GM19455 (cell line): ENCODE measurements around the gene SERPINE3.

Experiments used
- ATAC-seq: cut with Tn5 transposase; IDR thresholded peaks from one replicate; pipeline ENCODE4 v1.9.1; 2021; ENCODE audit not compliant: unreplicated experiment

Gene SERPINE3

DNA sequence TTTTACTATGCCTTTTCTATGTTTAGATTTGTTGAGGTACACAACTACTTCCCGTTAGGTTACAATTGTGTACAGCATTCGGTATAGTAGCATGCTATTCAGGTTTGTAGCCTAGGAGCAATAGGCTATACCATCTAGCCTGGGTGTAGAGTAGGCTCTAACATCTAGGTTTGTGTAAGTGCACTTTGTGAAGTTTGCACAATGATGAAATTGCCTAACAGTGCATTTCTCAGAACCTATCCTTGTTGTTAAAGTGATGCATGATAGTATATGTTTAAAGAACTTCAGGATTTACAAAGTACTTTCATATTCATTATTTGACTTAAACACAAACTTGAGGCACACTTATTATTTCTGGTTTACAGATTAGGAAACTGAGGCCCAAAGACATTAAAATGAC, 11.5 kb upstream of the SERPINE3 start:
- no peak for ATAC-seq

DNA sequence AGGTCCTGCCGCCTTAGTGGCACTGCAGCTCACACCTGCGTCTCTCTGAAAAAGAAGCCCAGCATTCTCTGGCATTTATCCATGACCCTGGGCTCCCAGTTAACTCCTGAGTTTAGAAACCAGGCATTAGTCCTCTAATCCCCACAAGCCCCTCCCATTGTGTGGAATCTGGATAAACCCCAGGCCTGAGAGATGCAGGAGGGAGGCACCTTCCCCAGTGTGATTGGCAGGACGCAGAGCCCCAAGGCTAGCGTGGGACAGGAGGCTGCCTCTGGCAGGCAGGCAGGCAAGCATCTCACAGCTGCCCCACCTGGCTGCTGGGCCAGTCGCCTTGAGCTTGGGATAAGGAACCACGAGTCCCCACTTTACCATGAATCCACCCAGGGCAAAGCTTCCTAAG, 11.0 kb upstream of the SERPINE3 start:
- ATAC-seq = no peak

DNA sequence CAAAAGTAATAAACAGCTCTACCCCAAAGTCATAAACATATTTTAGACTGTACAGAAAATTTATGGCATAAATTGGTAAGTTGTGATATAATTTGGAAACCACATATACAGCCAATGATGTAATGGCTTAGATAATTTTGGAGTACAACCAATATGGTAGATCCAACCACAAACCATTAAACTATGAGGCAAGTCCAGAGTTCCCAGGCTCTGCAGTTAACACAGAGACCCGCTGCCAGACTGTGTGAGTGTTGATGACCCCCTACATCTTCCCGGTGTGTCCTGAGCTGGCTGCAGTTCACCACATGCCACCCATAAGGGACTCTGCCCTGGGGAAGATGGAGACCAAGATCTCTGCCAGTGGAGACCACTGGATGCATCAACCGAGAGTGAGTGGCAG, 9.9 kb upstream of the SERPINE3 start:
- ATAC-seq = no peak

DNA sequence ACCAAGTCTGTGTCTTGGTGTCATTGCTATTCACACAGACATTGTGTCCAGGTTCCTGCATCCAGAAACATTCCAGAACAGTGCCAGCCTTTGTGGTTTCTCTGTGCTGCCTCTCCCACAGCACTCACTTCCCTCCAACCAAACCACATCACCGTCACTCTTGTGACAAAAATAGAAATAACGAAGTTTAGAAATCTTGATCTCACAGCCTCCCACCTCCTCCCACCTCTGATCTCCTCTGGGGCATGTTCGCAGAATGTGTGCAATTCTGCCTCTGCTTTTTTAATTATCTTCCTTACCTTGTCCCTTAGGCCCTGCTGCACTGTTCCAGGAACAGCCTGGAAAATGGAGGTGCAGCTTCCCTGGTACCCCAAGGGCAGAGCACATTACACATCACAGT, 8.7 kb upstream of the SERPINE3 start:
- ATAC-seq = no peak

DNA sequence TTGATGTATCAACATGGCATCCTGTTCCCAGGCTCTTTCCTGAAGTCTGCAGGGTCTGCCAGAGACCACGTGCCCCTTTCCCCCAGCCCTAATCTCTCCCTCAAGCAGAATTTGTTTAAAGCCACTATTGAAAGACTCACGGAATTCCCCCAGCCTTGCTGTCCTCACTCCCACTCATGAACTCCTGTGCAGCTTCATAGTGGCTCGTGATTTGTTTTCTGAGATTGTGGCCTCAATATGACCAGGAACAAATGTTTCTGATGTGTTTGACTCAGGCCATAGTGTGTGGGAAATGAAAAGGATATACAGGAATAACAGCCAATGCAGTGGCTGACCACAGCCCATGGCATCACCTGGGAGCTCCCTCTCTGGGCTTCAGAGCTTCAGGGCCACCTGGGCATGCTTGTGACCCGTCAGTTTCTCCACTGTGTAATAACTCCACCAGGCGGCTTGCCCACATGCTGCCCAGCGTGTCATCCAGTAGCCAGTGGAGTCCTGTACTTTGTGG, 8.1 kb upstream of the SERPINE3 start:
- ATAC-seq = no peak

DNA sequence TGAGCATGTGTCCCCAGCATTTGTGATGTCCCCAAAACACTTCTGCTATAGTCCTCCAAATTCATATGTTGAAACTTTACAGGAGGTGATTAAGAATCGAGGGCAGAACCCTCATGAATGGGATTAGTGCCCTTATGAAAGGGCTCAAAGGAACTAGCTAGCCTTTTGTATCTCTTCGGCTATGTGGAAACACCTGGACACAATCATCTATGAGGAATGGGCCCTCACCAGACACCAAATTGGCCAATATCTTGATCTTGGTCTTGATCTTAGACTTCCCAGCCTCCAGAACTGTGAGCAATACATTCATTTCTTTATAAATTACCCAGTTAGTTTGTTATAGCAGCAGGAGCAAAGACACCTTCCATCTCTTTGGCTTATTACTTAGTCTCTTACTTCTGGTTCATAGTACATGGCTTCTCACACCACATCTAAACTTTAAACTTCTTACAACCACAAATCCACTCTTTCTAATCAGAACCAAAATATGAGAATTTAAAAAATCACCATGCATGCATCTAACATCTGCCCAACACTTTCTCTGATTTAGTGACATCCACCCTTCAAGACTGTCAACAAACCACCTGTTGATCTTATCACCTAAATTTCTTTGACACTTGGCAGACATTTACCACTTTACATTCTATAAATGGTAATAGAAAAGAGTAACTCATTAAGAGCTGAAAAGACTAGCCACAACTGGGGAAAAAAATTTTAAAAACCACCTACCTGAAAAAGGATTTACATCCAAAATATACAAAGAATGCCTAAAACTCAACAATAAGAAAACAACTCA, 6.7 kb upstream of the SERPINE3 start:
- ATAC-seq = no peak

DNA sequence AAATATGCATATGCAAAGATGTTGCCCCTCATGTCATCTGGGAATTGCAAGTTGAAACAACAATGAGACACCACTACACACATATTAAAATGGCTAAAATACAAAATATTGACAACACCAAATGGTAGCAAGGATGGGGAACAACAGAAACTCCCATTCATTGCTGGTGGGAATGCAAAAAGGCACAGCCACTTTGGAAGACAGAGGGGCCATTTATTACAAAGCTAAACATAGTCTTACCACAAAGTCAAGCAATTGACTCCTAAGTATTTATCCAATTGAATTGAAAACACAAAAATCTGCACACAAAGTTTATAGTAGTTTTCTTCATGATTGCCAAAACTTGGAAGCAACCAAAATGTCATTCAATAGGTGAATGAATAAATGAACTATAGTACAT, 6.1 kb upstream of the SERPINE3 start:
- no peak for ATAC-seq

DNA sequence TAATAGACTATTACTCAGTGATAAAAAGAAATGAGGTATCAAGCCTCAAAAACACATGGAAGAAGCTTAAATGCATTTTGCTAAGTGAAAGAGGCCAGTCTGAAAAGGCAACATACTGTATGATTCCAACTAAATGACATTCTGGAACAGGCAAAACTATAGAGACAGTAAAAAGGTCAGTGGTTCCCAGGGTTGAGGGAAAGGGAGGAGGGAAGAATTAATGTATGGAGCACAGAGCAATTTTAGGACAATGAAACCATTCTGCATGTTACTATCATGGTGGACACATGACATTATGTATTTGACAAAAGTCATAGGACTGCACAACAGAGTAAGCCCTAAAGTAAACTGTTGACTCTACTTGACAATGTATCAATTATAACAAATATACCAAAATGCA, 5.7 kb upstream of the SERPINE3 start:
- no peak for ATAC-seq

DNA sequence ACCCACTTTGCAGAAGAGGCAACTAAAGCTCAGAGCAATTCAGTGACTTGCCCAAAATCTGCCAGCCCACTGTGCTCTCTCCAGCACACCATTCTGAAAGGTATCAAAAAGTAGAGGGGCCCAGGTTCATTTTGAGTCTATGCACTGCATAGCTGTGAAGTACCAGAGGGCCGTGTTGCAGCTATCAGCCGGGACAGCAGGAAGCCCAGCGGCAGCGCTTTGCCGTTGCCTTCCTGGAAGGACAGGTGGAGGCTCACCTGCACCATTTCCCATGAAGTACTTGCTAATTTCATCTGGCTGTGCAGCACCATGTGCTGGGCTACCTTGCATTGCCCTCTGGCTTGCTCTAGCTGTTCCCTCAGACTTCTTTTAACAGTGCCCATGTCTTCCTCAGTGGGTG, 2.7 kb upstream of the SERPINE3 start:
- no peak for ATAC-seq

DNA sequence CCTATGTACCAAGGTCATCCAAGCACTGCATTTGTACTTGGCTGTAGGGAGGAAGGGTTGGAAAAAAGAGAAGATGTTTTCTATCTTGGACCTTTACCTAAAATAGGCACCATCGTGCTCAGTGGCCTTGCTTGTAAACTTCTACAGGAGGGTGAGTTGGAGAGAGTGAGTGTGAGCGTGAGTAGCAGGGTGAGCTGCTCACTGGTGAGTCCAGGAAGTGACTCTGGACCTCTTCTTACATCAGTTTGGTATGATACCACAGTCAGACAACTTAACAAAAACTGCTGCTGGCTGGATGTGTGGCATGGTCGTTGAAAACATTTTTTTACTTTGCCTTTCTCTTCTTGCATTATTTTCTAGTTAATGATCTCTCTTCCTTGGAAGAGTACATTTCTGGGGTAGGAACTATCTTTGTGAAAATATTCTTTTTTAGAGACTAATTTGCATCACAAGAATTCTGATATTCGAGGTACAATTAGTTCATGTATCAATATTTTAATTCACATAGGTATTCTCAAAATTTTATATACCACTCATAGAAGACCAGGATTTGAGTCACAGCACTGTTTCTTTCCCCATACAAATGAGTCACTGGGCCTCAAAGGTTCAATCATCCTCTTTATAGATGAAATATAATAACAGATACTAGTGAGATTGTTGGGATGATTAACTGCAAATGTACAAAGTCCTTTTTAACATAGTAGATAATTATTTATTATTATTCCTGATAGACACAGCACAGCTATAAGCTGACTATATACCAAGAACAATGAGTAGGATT, 651 bp downstream of the SERPINE3 start:
- no peak for ATAC-seq

DNA sequence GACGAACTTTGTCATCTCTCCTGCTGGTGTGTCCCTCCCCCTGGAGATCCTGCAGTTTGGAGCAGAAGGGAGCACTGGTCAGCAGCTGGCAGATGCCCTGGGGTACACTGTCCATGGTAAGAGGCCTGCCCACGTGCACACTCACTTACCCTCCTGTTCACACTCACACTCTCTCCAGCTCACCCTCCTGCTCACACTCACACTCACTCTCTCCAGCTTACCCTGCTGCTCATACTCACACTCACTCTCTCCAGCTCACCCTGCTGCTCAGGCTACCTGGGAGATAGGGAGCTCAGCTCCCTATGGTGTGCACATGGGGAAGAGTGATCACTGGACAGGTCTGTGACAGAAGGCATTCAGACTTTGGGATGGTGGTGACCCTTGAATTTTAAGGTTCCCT, 1.7 kb downstream of the SERPINE3 start:
- no peak for ATAC-seq

DNA sequence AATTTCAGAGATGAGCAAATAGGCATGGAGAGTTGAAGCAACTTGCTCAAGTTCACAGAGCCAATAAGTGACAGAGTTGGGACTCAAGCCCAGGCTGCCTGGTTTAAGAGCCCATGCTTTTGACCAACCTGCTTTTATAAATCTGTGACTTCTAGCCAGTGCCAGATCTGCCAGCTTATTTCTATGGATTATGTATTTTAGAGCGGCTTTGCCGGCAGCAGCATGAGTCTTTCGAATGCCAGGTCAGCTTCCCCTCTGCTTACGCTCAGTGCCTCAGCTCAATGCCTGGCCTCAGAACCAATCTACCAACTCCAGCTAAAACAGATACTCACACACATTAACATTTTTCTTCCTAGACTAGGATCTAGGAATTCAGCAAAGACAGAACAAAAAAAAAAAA, 2.3 kb downstream of the SERPINE3 start:
- no peak for ATAC-seq

DNA sequence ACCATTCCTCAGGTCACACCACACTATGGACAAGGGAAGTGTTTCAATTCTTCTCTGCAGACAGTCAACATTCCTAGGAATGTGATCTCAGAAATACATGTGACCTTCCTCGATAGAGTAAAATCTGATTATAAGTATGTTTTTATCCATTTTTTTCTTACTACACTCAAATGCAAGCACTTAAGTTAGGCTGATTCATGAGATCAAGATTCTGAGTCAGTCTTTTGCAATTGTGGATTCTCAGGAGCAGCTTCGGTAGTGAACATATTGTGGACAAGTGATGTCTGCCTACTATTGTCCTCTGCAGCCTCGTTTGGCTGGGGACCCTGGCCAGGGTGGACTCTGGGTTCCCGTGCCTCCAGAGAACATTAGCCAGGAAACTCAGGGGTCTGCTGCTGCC, 3.2 kb downstream of the SERPINE3 start:
- no peak for ATAC-seq

DNA sequence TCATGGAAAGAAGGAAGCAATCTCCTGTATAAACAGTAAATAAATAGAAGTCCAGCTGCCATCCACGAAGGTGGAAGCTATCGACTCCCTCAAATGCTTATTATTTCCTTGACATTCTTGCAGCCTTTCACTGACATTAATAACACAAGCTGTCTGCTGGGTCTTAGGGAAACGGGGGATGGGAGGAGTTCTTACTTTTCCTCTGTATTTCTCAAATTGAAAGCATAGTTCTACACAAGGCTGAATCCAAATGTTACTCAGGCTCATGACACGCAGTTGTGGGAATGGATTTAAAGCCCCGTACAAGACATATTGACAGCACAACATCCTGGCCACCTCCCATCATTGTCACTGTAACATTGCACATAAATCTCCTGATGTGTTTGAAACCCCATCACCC, 4.0 kb downstream of the SERPINE3 start:
- no peak for ATAC-seq

DNA sequence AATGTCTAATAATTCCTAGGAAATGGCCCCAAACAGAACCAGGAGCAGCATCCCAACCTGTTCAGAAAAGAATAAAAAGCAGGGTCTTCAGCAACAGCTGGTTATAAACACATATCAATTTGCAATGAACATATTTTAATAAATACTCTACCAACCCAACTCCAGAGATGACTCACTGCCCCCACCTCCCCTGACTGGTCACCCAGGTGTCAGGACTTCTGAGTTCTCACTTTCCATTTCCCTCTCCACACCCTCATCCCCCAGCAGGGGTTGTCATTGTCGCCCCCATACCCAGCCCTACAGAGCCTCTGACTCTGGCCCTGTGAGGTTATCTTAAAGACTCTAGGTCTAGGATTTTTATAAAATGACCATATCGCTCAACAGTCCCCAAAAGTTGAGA, 6.9 kb downstream of the SERPINE3 start:
- ATAC-seq = no peak

DNA sequence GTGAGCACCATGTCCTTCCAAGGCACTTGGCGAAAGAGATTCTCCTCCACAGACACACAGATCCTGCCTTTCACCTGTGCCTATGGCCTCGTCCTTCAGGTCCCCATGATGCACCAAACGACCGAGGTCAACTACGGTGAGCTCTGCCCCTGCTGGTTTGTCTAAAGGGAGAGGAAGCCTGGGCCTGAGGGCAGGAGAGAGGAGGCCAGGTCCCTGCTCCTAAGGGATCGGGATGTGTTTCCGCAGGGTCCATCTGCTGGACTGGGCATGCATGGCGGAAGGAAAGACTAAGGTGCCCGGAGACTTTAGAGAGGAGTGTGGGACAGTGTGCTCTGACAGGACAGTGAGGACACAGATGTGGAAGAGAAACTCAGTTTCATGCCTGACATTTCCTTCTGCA, 7.6 kb downstream of the SERPINE3 start:
- ATAC-seq = no peak

DNA sequence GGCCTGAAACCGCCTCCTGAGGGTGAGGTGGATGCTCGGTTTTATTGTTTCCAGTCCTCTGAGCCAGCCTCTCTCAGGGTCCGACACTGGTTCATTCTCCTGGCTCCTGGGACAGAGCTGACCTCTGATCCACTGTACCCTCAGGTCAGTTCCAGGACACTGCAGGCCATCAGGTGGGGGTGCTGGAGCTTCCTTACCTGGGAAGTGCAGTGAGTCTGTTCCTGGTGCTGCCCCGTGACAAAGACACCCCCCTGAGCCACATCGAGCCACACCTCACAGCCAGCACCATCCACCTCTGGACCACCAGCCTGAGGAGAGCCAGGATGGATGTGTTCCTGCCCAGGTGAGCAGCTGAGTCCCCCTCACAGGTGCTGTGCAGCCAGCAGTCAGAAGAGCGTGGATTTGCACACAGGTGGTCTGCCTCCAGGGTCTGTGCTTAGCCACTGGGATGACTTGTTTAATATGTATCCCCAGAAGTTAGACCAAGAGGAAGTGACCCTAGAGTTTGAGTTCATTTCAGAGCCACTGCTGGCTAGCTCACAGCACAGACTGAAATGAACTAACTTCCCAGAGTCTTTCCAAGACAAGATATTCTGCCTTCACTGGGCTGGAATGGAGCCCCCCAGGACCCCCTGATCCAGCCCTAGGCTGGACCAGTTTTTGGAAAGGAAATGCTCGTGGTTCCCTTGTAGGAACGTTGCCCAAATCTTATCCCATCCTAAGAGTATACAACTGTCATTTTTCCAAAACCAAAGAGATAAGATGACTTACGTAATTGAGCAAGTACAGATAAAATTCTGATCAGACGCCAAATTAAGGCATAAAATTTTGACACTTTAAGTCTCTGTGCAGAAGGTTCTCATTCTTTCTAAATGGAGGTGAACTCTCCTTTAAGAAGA, 8.8 kb downstream of the SERPINE3 start:
- no peak for ATAC-seq

DNA sequence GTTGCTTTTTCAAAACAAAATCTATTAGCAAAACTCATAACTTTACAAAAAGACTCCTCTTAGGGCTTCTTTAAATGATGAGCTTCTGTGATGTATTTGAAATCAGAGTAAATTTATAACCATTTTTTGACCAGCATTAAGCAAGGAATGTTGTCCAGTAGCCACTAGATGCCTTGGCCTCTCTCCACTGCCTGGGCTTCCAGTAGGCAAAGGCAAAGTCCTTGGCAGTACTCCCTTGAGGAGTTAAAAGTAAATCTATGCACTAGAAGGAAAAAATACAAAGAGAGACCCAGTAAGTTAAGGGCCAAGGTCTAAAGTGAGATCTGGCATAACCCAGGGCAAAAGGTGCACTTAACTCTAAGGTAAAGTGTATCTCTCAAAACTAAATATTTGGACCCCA, 9.5 kb downstream of the SERPINE3 start:
- no peak for ATAC-seq

DNA sequence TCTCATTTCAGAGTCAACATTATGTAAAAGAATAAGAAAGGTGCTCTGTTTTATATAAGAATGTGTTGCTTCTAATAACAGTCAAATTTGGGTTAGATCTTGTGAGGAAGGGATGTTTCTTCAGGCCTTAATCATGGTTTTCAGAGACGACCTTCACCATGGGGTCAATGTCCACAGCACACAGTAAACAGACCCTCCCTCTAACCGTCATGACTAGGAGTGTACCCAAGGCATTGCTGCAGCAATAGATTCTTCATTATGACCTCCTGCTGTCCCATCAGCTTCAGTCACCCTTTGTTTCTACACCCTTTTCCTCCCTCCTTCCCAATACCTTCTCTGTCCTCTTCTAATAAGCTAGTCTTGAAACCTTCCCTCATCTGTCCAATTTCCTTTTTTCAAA, 15.7 kb downstream of the SERPINE3 start:
- ATAC-seq = no peak

DNA sequence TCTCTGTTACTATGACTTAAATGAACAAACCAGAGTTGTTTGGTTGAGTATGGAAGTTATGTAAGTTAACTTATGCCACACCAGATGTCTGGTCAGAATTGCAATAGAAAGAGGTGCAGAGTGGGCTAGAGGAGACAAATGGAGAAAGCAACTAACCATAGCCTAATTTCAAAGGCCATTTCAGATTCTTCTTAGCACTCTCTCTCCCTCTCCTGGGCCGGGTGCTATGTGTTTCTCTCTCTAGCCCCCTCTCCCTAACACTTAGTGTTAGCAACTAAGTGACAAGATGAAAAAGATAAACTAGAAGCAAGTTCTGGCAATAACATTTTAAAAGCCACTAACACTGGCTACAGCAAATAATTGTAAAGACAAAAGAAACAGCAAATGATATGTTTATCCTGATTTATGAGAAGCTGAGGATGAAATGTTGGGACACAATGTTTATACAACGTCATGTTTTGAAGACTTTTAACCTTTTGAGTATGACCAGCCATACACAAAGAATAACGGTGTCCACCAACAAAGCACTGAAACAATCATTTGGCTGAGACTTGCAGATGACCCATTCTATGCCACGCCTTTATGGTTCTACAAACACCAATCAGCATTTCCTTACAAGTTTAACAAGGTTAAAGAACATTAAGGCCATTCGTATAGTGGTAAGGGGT, 18.6 kb downstream of the SERPINE3 start:
- no peak for ATAC-seq

DNA sequence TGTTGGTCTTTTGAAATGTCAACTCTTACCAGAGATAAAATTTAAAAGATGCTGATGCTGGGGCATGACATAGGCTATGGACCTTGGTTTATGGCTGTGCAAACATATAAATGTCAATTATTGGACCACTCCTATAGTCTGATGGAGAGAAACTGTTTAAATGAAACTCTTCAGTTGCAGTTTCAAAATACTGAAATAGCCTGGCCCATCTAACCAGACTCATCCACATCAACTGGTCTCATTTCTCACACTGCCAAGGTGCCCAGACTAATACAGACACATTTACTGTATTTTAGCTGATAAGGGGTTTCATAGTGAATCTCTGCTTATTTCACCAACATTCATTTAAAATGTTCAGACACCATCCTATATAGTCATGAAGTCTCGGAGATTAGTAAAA, 19.9 kb downstream of the SERPINE3 start:
- no peak for ATAC-seq
